ENCODE measurements around the gene PLA2G4A. TPM values are rescaled to one million over a fixed set of nuclear protein-coding genes. Genes with fewer than 3 reads are reported as not detected.

Gene PLA2G4A
- total RNA-seq, 1 experiment from 2014 or later: 0.39 TPM

DNA sequence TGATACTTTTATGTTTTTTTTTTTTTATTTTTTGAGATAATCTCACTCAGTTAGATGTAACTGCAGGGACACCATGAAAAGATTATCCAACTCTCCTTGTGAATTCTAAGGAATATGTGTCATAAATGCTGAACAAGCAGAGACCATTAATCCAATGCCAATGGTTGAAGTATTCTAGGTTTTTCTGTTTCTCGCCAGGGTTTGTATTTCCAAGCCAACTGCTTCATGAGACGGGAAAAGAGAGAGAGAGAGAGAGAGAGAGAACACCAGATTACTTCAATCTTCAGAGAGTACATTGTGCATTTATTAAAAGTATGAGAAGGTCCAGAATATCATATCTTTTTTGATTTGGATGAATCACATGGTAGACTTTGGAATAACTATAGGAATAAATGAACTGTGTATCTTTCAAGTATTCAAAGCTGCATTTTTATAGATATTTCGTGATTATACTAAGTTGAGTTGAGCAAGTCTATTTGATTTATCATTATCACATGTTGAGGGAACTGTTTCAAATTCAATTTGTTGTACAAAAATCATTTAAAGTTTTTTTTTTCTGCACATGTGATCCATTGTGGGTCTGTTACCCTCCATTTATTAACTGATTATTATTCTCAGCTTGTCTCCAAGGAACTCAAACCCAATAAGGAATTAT is 108.4 kb downstream of the PLA2G4A start:
- no peak overlapping the region for H2AK5ac ChIP-seq (ENCODE audit: insufficient read length, low read length)
- no peak for DNase-seq
- H3K18ac ChIP-seq (ENCODE audit: insufficient read length, low read depth, low read length): no peak overlapping the region
- no peak overlapping the region for H3K9ac ChIP-seq (ENCODE audit: extremely low read depth, insufficient read length, low read length)
- Mint-ChIP-seq H3K36me3 (ENCODE audit: insufficient read depth in 1 of 3, low read depth in 3 of 3) (no peaks in the 10 kb centered on the region), H3K27me3 (ENCODE audit: low read depth) (no peaks in the 10 kb centered on the region), H3K4me1 (no peaks in the 10 kb centered on the region), H3K4me3 (no peak overlapping the region), H3K27ac (no peak overlapping the region), H3K9me3 (no peaks in the 10 kb centered on the region; a peak in 1 of 5 replicates)
- H3K4me1 ChIP-seq (ENCODE audit: insufficient read depth, low read length): no peaks in the 10 kb centered on the region
- no peak overlapping the region for H3K23ac ChIP-seq (ENCODE audit: insufficient read length, low read depth, low read length)
- H3K56ac ChIP-seq (ENCODE audit: insufficient read length, low read depth, low read length): no peak overlapping the region
- no peak overlapping the region for H3K27ac ChIP-seq (ENCODE audit: insufficient read length, low read depth, low read length)
- no peak overlapping the region for H4K91ac ChIP-seq (ENCODE audit: insufficient read length, low read depth, low read length)
- H3T11ph ChIP-seq (ENCODE audit: low read length): no peak overlapping the region
- no peak overlapping the region for H3K4ac ChIP-seq (ENCODE audit: low read depth, low read length)
- H4K5ac ChIP-seq (ENCODE audit: insufficient read length, low read depth, low read length): no peak overlapping the region
- no peak overlapping the region for H2BK5ac ChIP-seq (ENCODE audit: insufficient read length, low read length)
- no peak overlapping the region for H2BK12ac ChIP-seq (ENCODE audit: insufficient read length, low read depth, low read length)
- H3K14ac ChIP-seq (ENCODE audit: insufficient read depth, low read length): no peak overlapping the region
- H4K8ac ChIP-seq (replicated peaks; ENCODE audit: insufficient read length, low read depth, low read length): no peak overlapping the region
- no peak overlapping the region for H2BK120ac ChIP-seq (ENCODE audit: low read depth, low read length, poor library complexity, severe bottlenecking)
- H2BK20ac ChIP-seq (ENCODE audit: low read depth, low read length, poor library complexity, severe bottlenecking): no peak overlapping the region
- no peaks in the 10 kb centered on the region for H3K27me3 ChIP-seq (ENCODE audit: insufficient read depth, low read length)
- WGBS (ENCODE audit: extremely low coverage, insufficient read length, low lambda C conversion rate): no CpG with 5 or more reads among the region's 3 CpGs
- H3K4me2 ChIP-seq (ENCODE audit: insufficient read depth, insufficient read length, low read length): no peak overlapping the region
- no peaks in the 10 kb centered on the region for H3K9me3 ChIP-seq (ENCODE audit: control insufficient read depth, low read depth, low read length)
- H3K23me2 ChIP-seq (ENCODE audit: insufficient read length, low read depth, low read length, poor library complexity, severe bottlenecking): no peaks in the 10 kb centered on the region
- no peak overlapping the region for H2BK15ac ChIP-seq (ENCODE audit: low read depth, low read length)
- no peaks in the 10 kb centered on the region for H4K20me1 ChIP-seq (ENCODE audit: control insufficient read depth, insufficient read depth, insufficient read length)
- no peak for TF ChIP-seq CTCF (conservative IDR thresholded peaks at IDR 0.05)
- H3K79me1 ChIP-seq (ENCODE audit: insufficient read depth, low read depth, low read length, poor library complexity, severe bottlenecking): no peaks in the 10 kb centered on the region
- no peaks in the 10 kb centered on the region for H3K79me2 ChIP-seq (ENCODE audit: insufficient read depth, low read length)
- no peak overlapping the region for H2AFZ ChIP-seq (ENCODE audit: low read length)
